SK-N-SH (cell line): ENCODE results near the gene CBLB. TPM values are rescaled to one million over a fixed set of nuclear protein-coding genes. Genes with fewer than 3 reads are reported as not detected.

Experiments used
- CTCF ChIA-PET: fragments of 300-600, 350-600 bp; formaldehyde crosslinking; extraction: SDS; loops from one replicate; lab custom pipeline; 2021; lab: Yijun Ruan, JAX
- POLR2A ChIA-PET: fragments of 350-600 bp; sonication (Branson Sonifier 250); formaldehyde crosslinking; extraction: SDS; loops from one replicate; lab custom pipeline; 2020; ENCODE audit warnings: antibody characterized with exemption, inconsistent platforms; lab: Yijun Ruan, JAX
- DNase-seq: peaks from one replicate; pipeline ENCODE4 v3.0.0; 2012
- H2AFZ ChIP-seq: fragments of 200-600 bp; sonication (generic); 2 replicates; pipeline ENCODE4 v1.8.1; 2016; ENCODE audit warnings: antibody characterized with exemption, mild to moderate bottlenecking, low read depth
- H3F3A ChIP-seq: fragments of 200-600 bp; sonication (generic); replicated peaks from 2 replicates; pipeline ENCODE3; 2016; ENCODE audit warnings: antibody characterized with exemption, mild to moderate bottlenecking; ENCODE audit not compliant: insufficient read depth
- H3K27ac ChIP-seq, 2 experiments: fragments of 200-500 bp in 1 of 2; fragments of 200-600 bp in 1 of 2; sonication (Bioruptor generic) in 1 of 2; sonication (generic), shearing (Covaris generic) in 1 of 2; 2 replicates each; pipeline versions ENCODE4 v1.5.1 to v1.6.1; 2014 to 2016; ENCODE audit warnings: low read depth in 2 of 2, inconsistent platforms in 1 of 2, low read length in 1 of 2, mild to moderate bottlenecking in 1 of 2, mixed read lengths in 1 of 2
- H3K27me3 ChIP-seq: fragments of 200-600 bp; sonication (generic), shearing (Covaris generic); 2 replicates; pipeline ENCODE4 v1.6.1; 2016; ENCODE audit warnings: mixed run types; ENCODE audit not compliant: insufficient read depth
- H3K36me3 ChIP-seq, 2 experiments: fragments of 200-500 bp in 1 of 2; fragments of 200-600 bp in 1 of 2; sonication (Bioruptor generic) in 1 of 2; sonication (generic) in 1 of 2; replicated peaks in 1 of 2; 2 replicates each; pipeline versions ENCODE3 to v1.5.1; 2014 to 2016; ENCODE audit warnings: low read length in 1 of 2, mild to moderate bottlenecking in 1 of 2; ENCODE audit not compliant: insufficient read depth in 2 of 2, control insufficient read depth in 1 of 2
- H3K4me1 ChIP-seq, 2 experiments: fragments of 200-500 bp in 1 of 2; fragments of 200-600 bp in 1 of 2; sonication (Bioruptor generic) in 1 of 2; sonication (generic), shearing (Covaris generic) in 1 of 2; 2 replicates each; pipeline versions ENCODE4 v1.5.1 to v1.6.1; 2014 to 2016; ENCODE audit warnings: low read depth in 1 of 2, low read length in 1 of 2, mixed run types in 1 of 2; ENCODE audit not compliant: insufficient read depth in 2 of 2, control insufficient read depth in 1 of 2
- H3K4me2 ChIP-seq: fragments of 200-600 bp; sonication (generic), shearing (Covaris generic); 2 replicates; pipeline ENCODE4 v1.6.1; 2017; ENCODE audit warnings: mixed run types
- H3K4me3 ChIP-seq, 2 experiments: fragments of 200-500 bp in 1 of 2; fragments of 200-600 bp in 1 of 2; sonication (Bioruptor generic) in 1 of 2; sonication (generic), shearing (Covaris generic) in 1 of 2; 2 replicates each; pipeline versions ENCODE4 v1.5.1 to v1.8.1; 2014 to 2016; ENCODE audit warnings: low read depth in 2 of 2, inconsistent platforms in 1 of 2, low read length in 1 of 2, mild to moderate bottlenecking in 1 of 2, mixed read lengths in 1 of 2, moderate library complexity in 1 of 2
- H3K79me2 ChIP-seq: fragments of 200-600 bp; sonication (generic); 2 replicates; pipeline ENCODE4 v1.8.1; 2017; ENCODE audit warnings: mild to moderate bottlenecking; ENCODE audit not compliant: insufficient read depth
- H3K9ac ChIP-seq: fragments of 200-600 bp; sonication (generic); 2 replicates; pipeline ENCODE4 v1.6.1; 2017; ENCODE audit warnings: mixed run types
- H3K9me2 ChIP-seq: fragments of 200-600 bp; sonication (generic); 2 replicates; pipeline ENCODE4 v1.6.1; 2017; ENCODE audit warnings: mixed run types
- H3K9me3 ChIP-seq: fragments of 200-600 bp; sonication (generic); 2 replicates; pipeline ENCODE4 v1.6.1; 2017; ENCODE audit warnings: mixed run types, mild to moderate bottlenecking, moderate library complexity
- H4K20me1 ChIP-seq: fragments of 200-600 bp; sonication (generic); 2 replicates; pipeline ENCODE4 v1.6.1; 2017; ENCODE audit warnings: mild to moderate bottlenecking, mixed run types; ENCODE audit not compliant: insufficient read depth
- EZH2phosphoT487 ChIP-seq: fragments of 200-600 bp; sonication (generic); IDR thresholded peaks from 2 replicates; pipeline ENCODE4 v1.6.1; 2017; ENCODE audit warnings: low read depth, mixed run types, mild to moderate bottlenecking, antibody characterized with exemption, moderate library complexity, borderline replicate concordance
- GABPA ChIP-seq: IDR thresholded peaks from 2 replicates; pipeline ENCODE4 v1.4.0; 2012; ENCODE audit warnings: low read depth, mild to moderate bottlenecking
- GATA2 ChIP-seq: sonication (generic); formaldehyde crosslinking; IDR thresholded peaks from 2 replicates; pipeline ENCODE4 v1.5.0; 2020; ENCODE audit warnings: mild to moderate bottlenecking, missing genetic modification reagents
- MEF2A ChIP-seq: IDR thresholded peaks from 2 replicates; pipeline ENCODE4 v1.4.0; 2012; ENCODE audit warnings: low read depth, borderline replicate concordance
- POLR2AphosphoS5 ChIP-seq: IDR thresholded peaks from 2 replicates; pipeline ENCODE4 v1.6.1; 2012; ENCODE audit warnings: low read depth, low read length
- RFX5 ChIP-seq: IDR thresholded peaks from 2 replicates; pipeline ENCODE4 v1.6.1; 2012; ENCODE audit warnings: mild to moderate bottlenecking, improper control_type of control experiment, low read length
- TAF1 ChIP-seq: IDR thresholded peaks from 2 replicates; pipeline ENCODE4 v1.6.1; 2012; ENCODE audit warnings: low read depth, mild to moderate bottlenecking, low read length, moderate library complexity, borderline replicate concordance
- TEAD4 ChIP-seq: IDR thresholded peaks from 2 replicates; pipeline ENCODE4 v1.4.0; 2012; ENCODE audit warnings: mild to moderate bottlenecking, borderline replicate concordance; ENCODE audit not compliant: insufficient read depth
- YY1 ChIP-seq: IDR thresholded peaks from 2 replicates; pipeline ENCODE4 v1.4.0; 2012; ENCODE audit warnings: low read depth, mild to moderate bottlenecking
- WGBS: methylation state at CpG from one replicate; pipeline ENCODE4 v1.1.6; 2017; ENCODE audit warnings: low lambda C conversion rate; 5-methylcytosine and 5-hydroxymethylcytosine counted together
- polyA plus RNA-seq, 3 experiments: library from polyadenylated mRNA; depleted of rRNA; stranded (reverse); fragments of >200 nt; gene quantifications; 2 replicates each; pipeline ENCODE4 v1.2.3, GENCODE V29; 2012
- TF ChIP-seq, protein P1 (sequence below): fragments of 200-600 bp; sonication (generic); IDR thresholded peaks from 2 replicates; pipeline ENCODE4 v1.6.1; 2017; ENCODE audit warnings: antibody characterized with exemption, mild to moderate bottlenecking, moderate library complexity
- TF ChIP-seq, protein P2 (sequence below): IDR thresholded peaks from 2 replicates; pipeline ENCODE4 v1.4.0; 2012; ENCODE audit warnings: low read depth
- TF ChIP-seq, protein P3 (sequence below): fragments of 150-350 bp; IDR thresholded peaks from 2 replicates; pipeline ENCODE4 v1.6.1; 2017; ENCODE audit warnings: antibody characterized with exemption, low read length, low read depth, borderline replicate concordance
- TF ChIP-seq, protein P4 (sequence below): fragments of 150-350 bp; IDR thresholded peaks from 2 replicates; pipeline ENCODE4 v1.6.1; 2016; ENCODE audit warnings: mild to moderate bottlenecking, low read depth, low read length

The CBLB gene
- polyA plus RNA-seq, 1 of the 3 experiments (the other 2 are of a cell fraction), result 4.4 TPM

DNA sequence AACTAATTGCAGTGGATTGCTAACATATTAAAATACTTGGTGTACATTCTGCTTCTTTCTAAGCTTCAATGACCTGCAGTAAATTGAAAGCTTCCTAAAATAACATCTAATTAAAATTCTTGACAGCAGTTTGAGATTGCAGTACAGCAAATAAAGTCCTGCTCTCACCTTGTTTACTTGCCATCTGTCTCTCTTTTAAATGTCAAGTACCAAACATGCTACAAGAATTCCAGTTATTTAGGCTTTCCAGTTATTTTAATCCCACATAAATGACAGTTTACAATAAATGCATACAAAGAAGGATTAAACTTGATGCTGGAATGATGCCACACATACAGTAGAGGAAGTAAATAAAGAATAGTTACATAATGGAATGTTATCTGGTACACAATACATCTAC lies 33.2 kb downstream of the CBLB start:
- Histone ChIP-seq H4K20me1 (no peaks in the 10 kb centered on the region), H3F3A (no peaks in the 10 kb centered on the region), H3K27me3 (no peaks in the 10 kb centered on the region), H3K79me2 (peaks cover 21% of the 10 kb centered on the region), H3K4me2 (no peak overlapping the region), H3K36me3 (peaks cover 5 to 45% of the 10 kb centered on the region in 2 experiments), H3K27ac (no peak overlapping the region), H3K9me3 (no peaks in the 10 kb centered on the region), H3K9me2 (no peaks in the 10 kb centered on the region), H3K4me1 (peaks cover 0 to 12% of the 10 kb centered on the region in 2 experiments; a peak in 2 of 4 replicates), H3K9ac (no peak overlapping the region), H3K4me3 (no peak overlapping the region), H2AFZ (no peak overlapping the region)
- CTCF ChIA-PET, result interaction anchor here (0.5 kb wide), 1 partner anchor 36 kb away, joined by 3 read pairs; no protein-coding TSS in a partner anchor
- no peak for TF ChIP-seq EZH2phosphoT487
- POLR2A ChIA-PET, result no interaction called here
- no peak for DNase-seq

DNA sequence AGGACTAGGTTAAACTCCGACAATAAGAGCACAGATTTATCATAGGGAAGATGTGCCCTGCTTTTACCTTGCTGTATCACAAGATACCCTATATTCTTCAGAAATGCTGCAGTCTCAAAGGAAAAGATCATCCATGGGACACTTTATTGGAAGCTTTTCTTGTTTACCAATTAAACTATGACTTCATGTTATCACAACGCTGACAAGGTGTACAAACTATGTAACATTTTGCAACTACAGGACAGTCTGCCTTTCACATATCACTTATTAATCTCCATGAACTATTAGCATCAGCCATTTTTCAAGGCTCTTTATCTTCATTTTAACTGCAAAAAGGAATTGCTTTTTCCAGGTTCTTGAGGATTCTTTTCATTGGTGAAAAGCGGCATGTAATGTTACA lies 34.0 kb downstream of the CBLB start:
- Histone ChIP-seq H3K9me2 (no peaks in the 10 kb centered on the region), H3K4me1 (peaks cover 0 to 12% of the 10 kb centered on the region in 2 experiments; a peak in 2 of 4 replicates), H3K27ac (no peak overlapping the region), H4K20me1 (no peaks in the 10 kb centered on the region), H3F3A (no peaks in the 10 kb centered on the region), H3K27me3 (no peaks in the 10 kb centered on the region), H3K4me3 (no peak overlapping the region), H2AFZ (no peak overlapping the region), H3K4me2 (no peak overlapping the region), H3K79me2 (peaks cover 24% of the 10 kb centered on the region), H3K36me3 (peaks cover 5 to 46% of the 10 kb centered on the region in 2 experiments), H3K9ac (no peak overlapping the region), H3K9me3 (no peaks in the 10 kb centered on the region)
- ChIA-PET CTCF (no interaction called here), POLR2A (no interaction called here)
- no peak for DNase-seq
- TF ChIP-seq YY1 (no peak), MEF2A (no peak), GATA2 (CRISPR knock-in tag) (no peak), TAF1 (no peak), RFX5 (no peak), GABPA (no peak), POLR2AphosphoS5 (no peak), TEAD4 (no peak)
- TF ChIP-seq, protein P1, sequence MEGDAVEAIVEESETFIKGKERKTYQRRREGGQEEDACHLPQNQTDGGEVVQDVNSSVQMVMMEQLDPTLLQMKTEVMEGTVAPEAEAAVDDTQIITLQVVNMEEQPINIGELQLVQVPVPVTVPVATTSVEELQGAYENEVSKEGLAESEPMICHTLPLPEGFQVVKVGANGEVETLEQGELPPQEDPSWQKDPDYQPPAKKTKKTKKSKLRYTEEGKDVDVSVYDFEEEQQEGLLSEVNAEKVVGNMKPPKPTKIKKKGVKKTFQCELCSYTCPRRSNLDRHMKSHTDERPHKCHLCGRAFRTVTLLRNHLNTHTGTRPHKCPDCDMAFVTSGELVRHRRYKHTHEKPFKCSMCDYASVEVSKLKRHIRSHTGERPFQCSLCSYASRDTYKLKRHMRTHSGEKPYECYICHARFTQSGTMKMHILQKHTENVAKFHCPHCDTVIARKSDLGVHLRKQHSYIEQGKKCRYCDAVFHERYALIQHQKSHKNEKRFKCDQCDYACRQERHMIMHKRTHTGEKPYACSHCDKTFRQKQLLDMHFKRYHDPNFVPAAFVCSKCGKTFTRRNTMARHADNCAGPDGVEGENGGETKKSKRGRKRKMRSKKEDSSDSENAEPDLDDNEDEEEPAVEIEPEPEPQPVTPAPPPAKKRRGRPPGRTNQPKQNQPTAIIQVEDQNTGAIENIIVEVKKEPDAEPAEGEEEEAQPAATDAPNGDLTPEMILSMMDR, result no peak
- TF ChIP-seq, protein P2, sequence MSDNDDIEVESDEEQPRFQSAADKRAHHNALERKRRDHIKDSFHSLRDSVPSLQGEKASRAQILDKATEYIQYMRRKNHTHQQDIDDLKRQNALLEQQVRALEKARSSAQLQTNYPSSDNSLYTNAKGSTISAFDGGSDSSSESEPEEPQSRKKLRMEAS, result no peak
- TF ChIP-seq, protein P3, sequence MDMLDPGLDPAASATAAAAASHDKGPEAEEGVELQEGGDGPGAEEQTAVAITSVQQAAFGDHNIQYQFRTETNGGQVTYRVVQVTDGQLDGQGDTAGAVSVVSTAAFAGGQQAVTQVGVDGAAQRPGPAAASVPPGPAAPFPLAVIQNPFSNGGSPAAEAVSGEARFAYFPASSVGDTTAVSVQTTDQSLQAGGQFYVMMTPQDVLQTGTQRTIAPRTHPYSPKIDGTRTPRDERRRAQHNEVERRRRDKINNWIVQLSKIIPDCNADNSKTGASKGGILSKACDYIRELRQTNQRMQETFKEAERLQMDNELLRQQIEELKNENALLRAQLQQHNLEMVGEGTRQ, result no peak
- TF ChIP-seq, protein P4, sequence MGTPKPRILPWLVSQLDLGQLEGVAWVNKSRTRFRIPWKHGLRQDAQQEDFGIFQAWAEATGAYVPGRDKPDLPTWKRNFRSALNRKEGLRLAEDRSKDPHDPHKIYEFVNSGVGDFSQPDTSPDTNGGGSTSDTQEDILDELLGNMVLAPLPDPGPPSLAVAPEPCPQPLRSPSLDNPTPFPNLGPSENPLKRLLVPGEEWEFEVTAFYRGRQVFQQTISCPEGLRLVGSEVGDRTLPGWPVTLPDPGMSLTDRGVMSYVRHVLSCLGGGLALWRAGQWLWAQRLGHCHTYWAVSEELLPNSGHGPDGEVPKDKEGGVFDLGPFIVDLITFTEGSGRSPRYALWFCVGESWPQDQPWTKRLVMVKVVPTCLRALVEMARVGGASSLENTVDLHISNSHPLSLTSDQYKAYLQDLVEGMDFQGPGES, result no peak
- 87% methylated on average over 3 of the region's 3 CpGs for WGBS
